Central memory CD8-positive, alpha-beta T cell (primary cell): Measurements from ENCODE around the gene TGFBR3L.

Source experiments
- ATAC-seq: fragments of 150-1000 bp; cut with Tn5 transposase; replicated peaks from 2 replicates; pipeline ENCODE4 v1.10.0; 2022; ENCODE audit warnings: mild to moderate bottlenecking, moderate FRiP score, moderate number of reproducible peaks; ENCODE audit not compliant: poor library complexity, severe bottlenecking; ENCODE audit errors: extremely low read depth
- DNase-seq, 2 donors: peaks; one replicate each; pipeline ENCODE4 v3.0.0; 2021; ENCODE audit warnings: low spot score in 2 of 2
- H3K27ac Mint-ChIP-seq: one replicate; pipeline ENCODE4 v1.8.0; 2022; ENCODE audit warnings: low read depth, mild to moderate bottlenecking, moderate library complexity, mixed read lengths
- H3K27me3 Mint-ChIP-seq: one replicate; pipeline ENCODE4 v1.8.0; 2022; ENCODE audit warnings: mixed read lengths
- H3K36me3 Mint-ChIP-seq: one replicate; pipeline ENCODE4 v1.8.0; 2022; ENCODE audit warnings: mild to moderate bottlenecking, moderate library complexity, mixed read lengths; ENCODE audit not compliant: insufficient read depth
- H3K4me1 Mint-ChIP-seq: one replicate; pipeline ENCODE4 v1.8.0; 2022; ENCODE audit warnings: mixed read lengths
- H3K4me3 Mint-ChIP-seq: one replicate; pipeline ENCODE4 v1.8.0; 2022; ENCODE audit warnings: mild to moderate bottlenecking, moderate library complexity, mixed read lengths
- H3K9me3 Mint-ChIP-seq: one replicate; pipeline ENCODE4 v1.8.0; 2022; ENCODE audit warnings: mixed read lengths

TGFBR3L gene

DNA sequence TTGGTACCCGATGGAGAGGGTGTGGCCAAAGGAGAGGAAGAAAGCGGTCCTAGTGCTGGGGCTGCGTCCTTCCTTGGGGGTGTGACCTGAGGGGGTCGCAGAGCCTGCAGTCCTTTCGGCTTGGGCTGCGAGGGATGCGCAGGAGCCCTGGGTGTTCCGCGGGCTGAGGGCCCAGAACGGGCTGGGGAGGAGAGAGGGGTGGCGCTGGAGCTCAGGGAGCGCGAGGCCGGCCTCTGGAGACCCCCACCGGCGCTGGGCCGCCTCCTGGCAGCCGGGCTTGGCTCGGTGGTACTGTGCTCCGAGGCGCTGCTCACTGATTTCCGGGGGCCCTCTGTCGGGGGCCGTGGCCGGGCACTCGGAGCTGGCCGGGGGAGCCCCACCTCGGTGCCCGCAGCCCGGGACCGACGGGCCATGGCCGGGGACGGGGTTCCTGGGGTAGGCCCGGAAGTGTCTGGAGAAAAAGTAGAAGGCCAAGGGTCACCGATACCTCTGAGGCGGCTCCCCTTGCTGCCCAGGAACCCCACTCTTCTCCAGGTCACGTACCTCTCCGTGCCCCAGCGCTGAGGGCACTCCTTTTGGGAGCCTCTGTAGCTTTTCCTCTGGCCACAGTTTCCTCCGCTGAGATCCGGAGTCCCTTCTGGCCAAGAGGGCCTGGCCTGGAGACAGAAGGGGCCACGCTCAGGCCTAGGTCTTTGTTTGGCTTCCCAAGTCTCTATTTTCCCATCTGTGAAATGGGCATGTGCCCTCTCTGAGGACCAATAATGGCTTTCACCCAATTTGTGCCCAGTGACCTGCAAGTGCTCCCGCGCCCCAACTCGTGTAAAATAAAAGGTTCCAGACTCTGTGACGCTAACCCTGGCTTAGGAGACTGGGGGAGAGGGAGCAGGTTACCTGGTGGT lies 42.1 kb upstream of the TGFBR3L start:
- DNase-seq (no peak), ATAC-seq (no peak)
- H3K27ac Mint-ChIP-seq = no peak overlapping the region
- peaks cover 9% of the 10 kb centered on the region for H3K36me3 Mint-ChIP-seq
- H3K4me3 Mint-ChIP-seq = peak overlapping the region; percentile 55
- H3K27me3 Mint-ChIP-seq = peaks cover 26% of the 10 kb centered on the region
- peaks cover 9% of the 10 kb centered on the region for H3K9me3 Mint-ChIP-seq
- H3K4me1 Mint-ChIP-seq = peaks cover 23% of the 10 kb centered on the region

DNA sequence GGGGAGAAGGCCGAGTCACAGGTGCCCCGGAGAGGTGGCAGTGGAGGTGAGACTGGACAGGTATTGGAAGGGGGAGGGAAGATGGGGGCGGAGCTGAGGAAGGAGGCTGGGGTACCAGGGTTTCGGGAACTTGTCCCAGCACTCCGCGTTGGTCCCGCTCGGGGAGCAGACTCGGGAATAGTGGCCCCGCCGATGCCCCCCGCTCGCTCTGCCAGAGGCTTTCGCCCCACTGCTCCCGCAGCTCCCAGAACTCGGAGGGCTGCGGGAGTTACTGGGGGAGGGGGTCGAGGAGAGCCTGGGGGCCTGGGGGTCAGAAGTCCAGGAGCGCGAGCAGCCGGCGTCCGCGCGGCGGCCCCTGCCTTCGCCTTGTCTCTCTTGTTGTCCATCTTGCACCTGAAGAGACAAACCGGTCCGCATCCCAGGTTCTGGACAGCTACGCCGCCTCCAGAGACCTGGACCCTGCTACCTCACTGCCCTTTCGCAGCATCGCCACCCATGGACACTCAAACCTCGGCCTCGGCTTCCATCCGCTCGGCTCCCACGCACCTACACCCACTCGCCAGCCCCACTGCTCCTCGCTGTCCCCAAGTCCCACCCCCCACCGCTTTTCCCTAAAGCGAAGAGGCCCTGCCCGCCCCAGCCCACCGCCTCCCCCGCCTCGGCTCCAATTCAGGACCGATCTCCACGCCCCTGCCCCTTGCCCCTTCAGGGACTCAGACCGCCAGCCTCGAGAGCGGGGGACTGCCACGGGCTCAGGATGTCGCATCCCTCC lies 41.1 kb upstream of the TGFBR3L start:
- DNase-seq = no peak
- H3K9me3 Mint-ChIP-seq = peaks cover 9% of the 10 kb centered on the region
- no peak for ATAC-seq
- peak overlapping the region; percentile 55 for H3K4me3 Mint-ChIP-seq
- H3K27ac Mint-ChIP-seq = peak overlapping the region; percentile 64
- H3K27me3 Mint-ChIP-seq = peaks cover 26% of the 10 kb centered on the region
- peaks cover 7% of the 10 kb centered on the region for H3K36me3 Mint-ChIP-seq
- peaks cover 21% of the 10 kb centered on the region for H3K4me1 Mint-ChIP-seq

GRCh38 chr19:7874076-7874896 lies 40.3 kb upstream of the TGFBR3L start, which contains the start of gene PRR36:
Gene PRR36, minus strand, starts transcription at chr19:7874390. Its CDS starts 701 bp downstream, at chr19:7873689.
- ATAC-seq (no peak), DNase-seq (no peak)
- H3K36me3 Mint-ChIP-seq = peaks cover 3% of the 10 kb centered on the region
- peaks cover 9% of the 10 kb centered on the region for H3K9me3 Mint-ChIP-seq
- peak within 1 kb of the TSS; percentile 64 for H3K27ac Mint-ChIP-seq
- peak within 1 kb of the TSS; percentile 55 for H3K4me3 Mint-ChIP-seq
- peaks cover 15% of the 10 kb centered on the region for H3K4me1 Mint-ChIP-seq
- peaks cover 26% of the 10 kb centered on the region for H3K27me3 Mint-ChIP-seq

DNA sequence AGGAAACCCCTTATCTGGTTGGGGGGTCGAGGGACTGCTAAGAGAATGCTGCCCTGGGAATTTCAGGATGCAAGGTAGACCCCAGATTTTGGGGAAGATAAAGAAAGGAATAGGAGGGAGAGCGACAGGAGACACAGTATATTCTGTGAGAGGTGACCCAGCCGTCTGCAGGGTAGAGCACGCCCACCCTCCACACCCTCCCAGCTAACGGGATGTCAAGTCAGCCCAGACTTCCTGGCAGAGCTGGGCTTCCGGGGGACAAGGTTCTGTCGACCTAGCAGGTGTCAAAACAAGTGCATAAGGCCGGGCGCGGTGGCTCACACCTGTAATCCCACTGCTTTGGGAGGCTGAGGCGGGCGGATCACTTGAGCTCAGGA lies 39.7 kb upstream of the TGFBR3L start:
- Mint-ChIP-seq H3K36me3 (peaks cover 3% of the 10 kb centered on the region), H3K27me3 (peaks cover 26% of the 10 kb centered on the region), H3K9me3 (peaks cover 9% of the 10 kb centered on the region), H3K4me1 (peaks cover 15% of the 10 kb centered on the region), H3K4me3 (peak overlapping the region; percentile 32), H3K27ac (no peak overlapping the region)
- DNase-seq (no peak), ATAC-seq (no peak)

DNA sequence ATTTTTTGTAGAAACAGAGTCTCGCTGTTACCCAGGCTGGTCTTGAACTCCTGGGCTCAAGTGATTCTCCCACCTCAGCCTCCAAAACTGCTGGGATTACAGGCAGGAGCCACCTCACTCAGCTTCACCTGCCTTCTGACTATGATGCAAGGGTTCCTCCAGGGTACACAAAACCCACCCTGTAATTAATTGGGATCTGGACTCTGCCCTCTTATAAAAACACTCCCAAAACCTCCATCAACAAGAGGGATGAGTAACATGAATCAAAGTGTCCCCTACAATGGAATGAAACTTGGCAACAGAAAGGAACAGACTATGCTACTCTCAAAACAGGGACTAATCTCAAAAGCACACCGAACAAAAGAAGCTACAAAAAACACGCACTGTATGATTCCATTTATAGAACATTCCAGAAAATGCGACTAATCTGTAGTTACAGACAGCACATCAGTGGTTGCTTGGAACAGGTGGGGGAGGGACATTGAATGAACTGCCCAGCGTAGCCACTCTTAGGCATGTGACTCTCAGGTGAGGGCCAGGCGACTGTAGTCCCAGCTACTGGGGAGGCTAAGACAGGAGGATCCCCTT lies 37.3 kb upstream of the TGFBR3L start:
- H3K27ac Mint-ChIP-seq = no peak overlapping the region
- DNase-seq = no peak
- H3K27me3 Mint-ChIP-seq = peaks cover 11% of the 10 kb centered on the region
- H3K4me1 Mint-ChIP-seq = no peaks in the 10 kb centered on the region
- peaks cover 4% of the 10 kb centered on the region for H3K36me3 Mint-ChIP-seq
- no peak for ATAC-seq
- H3K9me3 Mint-ChIP-seq = no peaks in the 10 kb centered on the region
- no peak overlapping the region for H3K4me3 Mint-ChIP-seq

- no peaks in the 10 kb centered on the region for H3K9me3 Mint-ChIP-seq
- no peaks in the 10 kb centered on the region for H3K4me1 Mint-ChIP-seq
- H3K36me3 Mint-ChIP-seq = peaks cover 4% of the 10 kb centered on the region
- H3K4me3 Mint-ChIP-seq = no peak overlapping the region
- H3K27me3 Mint-ChIP-seq = no peaks in the 10 kb centered on the region
- no peak for ATAC-seq
- H3K27ac Mint-ChIP-seq = no peak overlapping the region
- DNase-seq = no peak
Observed at GRCh38 chr19:7879111-7879807, 35.4 kb upstream of the TGFBR3L start.

GRCh38 chr19:7879836-7880235 lies 34.8 kb upstream of the TGFBR3L start:
- H3K27me3 Mint-ChIP-seq = no peaks in the 10 kb centered on the region
- no peak overlapping the region for H3K27ac Mint-ChIP-seq
- peaks cover 4% of the 10 kb centered on the region for H3K36me3 Mint-ChIP-seq
- ATAC-seq = no peak
- no peak overlapping the region for H3K4me3 Mint-ChIP-seq
- no peaks in the 10 kb centered on the region for H3K9me3 Mint-ChIP-seq
- no peaks in the 10 kb centered on the region for H3K4me1 Mint-ChIP-seq
- no peak for DNase-seq

- Mint-ChIP-seq H3K4me3 (no peak overlapping the region), H3K4me1 (no peaks in the 10 kb centered on the region), H3K36me3 (peaks cover 4% of the 10 kb centered on the region), H3K27ac (no peak overlapping the region), H3K9me3 (no peaks in the 10 kb centered on the region), H3K27me3 (no peaks in the 10 kb centered on the region)
- DNase-seq = no peak
- ATAC-seq = no peak
Observed at GRCh38 chr19:7881910-7882309, 32.7 kb upstream of the TGFBR3L start.

DNA sequence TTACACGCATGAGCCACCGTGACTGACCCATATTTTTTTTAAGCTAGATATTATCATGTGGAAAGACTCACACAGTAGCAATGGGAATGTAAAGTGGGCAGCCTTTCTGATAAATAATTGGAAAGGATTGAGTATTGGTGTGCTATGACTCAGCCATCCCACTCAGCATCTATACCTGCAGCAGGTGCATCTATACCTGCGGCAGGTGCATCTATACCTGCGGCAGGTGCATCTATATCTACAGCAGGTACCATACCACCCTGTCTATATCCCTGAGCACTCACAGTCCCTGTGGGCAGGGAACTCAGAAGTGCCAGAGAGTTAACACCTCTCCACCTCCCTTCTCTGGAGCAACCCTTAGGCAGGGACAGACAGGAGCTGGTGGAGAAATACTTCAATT lies 31.5 kb upstream of the TGFBR3L start:
- ATAC-seq (no peak), DNase-seq (no peak)
- no peak overlapping the region for H3K4me3 Mint-ChIP-seq
- H3K36me3 Mint-ChIP-seq = peaks cover 3% of the 10 kb centered on the region
- no peaks in the 10 kb centered on the region for H3K9me3 Mint-ChIP-seq
- no peak overlapping the region for H3K27ac Mint-ChIP-seq
- no peaks in the 10 kb centered on the region for H3K4me1 Mint-ChIP-seq
- H3K27me3 Mint-ChIP-seq = peaks cover 10% of the 10 kb centered on the region

- H3K27ac Mint-ChIP-seq = no peak overlapping the region
- H3K27me3 Mint-ChIP-seq = peaks cover 15% of the 10 kb centered on the region
- H3K4me1 Mint-ChIP-seq = no peaks in the 10 kb centered on the region
- no peaks in the 10 kb centered on the region for H3K9me3 Mint-ChIP-seq
- peaks cover 3% of the 10 kb centered on the region for H3K36me3 Mint-ChIP-seq
- ATAC-seq = no peak
- no peak overlapping the region for H3K4me3 Mint-ChIP-seq
- no peak for DNase-seq
Observed at GRCh38 chr19:7883796-7884570, 30.6 kb upstream of the TGFBR3L start.

- H3K4me3 Mint-ChIP-seq = no peak overlapping the region
- H3K36me3 Mint-ChIP-seq = peaks cover 3% of the 10 kb centered on the region
- no peak overlapping the region for H3K27ac Mint-ChIP-seq
- peaks cover 20% of the 10 kb centered on the region for H3K27me3 Mint-ChIP-seq
- no peaks in the 10 kb centered on the region for H3K4me1 Mint-ChIP-seq
- DNase-seq (no peak), ATAC-seq (no peak)
- H3K9me3 Mint-ChIP-seq = no peaks in the 10 kb centered on the region
Observed at GRCh38 chr19:7885818-7886217, 28.8 kb upstream of the TGFBR3L start.
